Stimulated activated CD4-positive, alpha-beta T cell treated with anti-CD3 and anti-CD28 coated beads, Interleukin-2, amount 100 ng/mL, for 4 hours (primary cell): Measurements from ENCODE around the gene WBP4.

Experiments
- DNase-seq: peaks from one replicate; pipeline ENCODE4 v3.0.0-alpha.2; 2020; ENCODE audit warnings: low read depth

Gene WBP4

GRCh38 chr13:41049480-41050440, 11.5 kb upstream of the WBP4 start:
- no peak for DNase-seq

- no peak for DNase-seq
Observed at GRCh38 chr13:41052441-41052840, 8.9 kb upstream of the WBP4 start.

GRCh38 chr13:41053384-41053826, 7.9 kb upstream of the WBP4 start:
- DNase-seq = no peak

GRCh38 chr13:41054212-41054877, 7.0 kb upstream of the WBP4 start:
- DNase-seq = peak; percentile 13

GRCh38 chr13:41054919-41055619, 6.2 kb upstream of the WBP4 start:
- no peak for DNase-seq

- DNase-seq = no peak
Observed at GRCh38 chr13:41056194-41056593, 5.1 kb upstream of the WBP4 start.

- no peak for DNase-seq
Observed at GRCh38 chr13:41056826-41057711, 4.2 kb upstream of the WBP4 start.

GRCh38 chr13:41058295-41059070, 2.8 kb upstream of the WBP4 start:
- DNase-seq = no peak

- no peak for DNase-seq
Observed at GRCh38 chr13:41059456-41060081, 1.7 kb upstream of the WBP4 start.

- DNase-seq = peak; percentile 74
Observed at GRCh38 chr13:41060082-41060723, 1.1 kb upstream of the WBP4 start.

- DNase-seq = peak; percentile 92
Observed at GRCh38 chr13:41060724-41061074, 610 bp upstream of the WBP4 start.

- DNase-seq = no peak
Observed at GRCh38 chr13:41061914-41062837, 867 bp downstream of the WBP4 start.

- DNase-seq = no peak
Observed at GRCh38 chr13:41064493-41064892, 3.2 kb downstream of the WBP4 start.

- no peak for DNase-seq
Observed at GRCh38 chr13:41065078-41065477, 3.8 kb downstream of the WBP4 start.

- no peak for DNase-seq
Observed at GRCh38 chr13:41074523-41074922, 13.2 kb downstream of the WBP4 start.

GRCh38 chr13:41075034-41075433, 13.7 kb downstream of the WBP4 start:
- peak; percentile 19 for DNase-seq

GRCh38 chr13:41075485-41075884, 14.2 kb downstream of the WBP4 start:
- DNase-seq = no peak

- DNase-seq = no peak
Observed at GRCh38 chr13:41077475-41077874, 16.2 kb downstream of the WBP4 start.

- no peak for DNase-seq
Observed at GRCh38 chr13:41079725-41080124, 18.4 kb downstream of the WBP4 start.
